Subcutaneous adipose tissue (tissue), 4 donors: ENCODE measurements around the gene TSPAN3. TPM values are rescaled to one million over a fixed set of nuclear protein-coding genes. Genes with fewer than 3 reads are reported as not detected.

ENCODE experiments used
- total RNA-seq, 4 donors: library from RNA; depleted of rRNA; stranded (reverse); fragments of >200 nt; gene quantifications; one replicate each; pipeline ENCODE4 v1.1.0, GENCODE V29; 2016
- TF ChIP-seq, protein P1 (sequence below): fragments of 450-650 bp; IDR thresholded peaks from one replicate; pipeline ENCODE4 v1.5.1; 2016; ENCODE audit warnings: low read depth, mild to moderate bottlenecking, control low read depth, antibody characterized with exemption, moderate library complexity

TSPAN3 gene
- total RNA-seq, 4 donors from 2014 or later = 274 to 484 (median 372) TPM

DNA sequence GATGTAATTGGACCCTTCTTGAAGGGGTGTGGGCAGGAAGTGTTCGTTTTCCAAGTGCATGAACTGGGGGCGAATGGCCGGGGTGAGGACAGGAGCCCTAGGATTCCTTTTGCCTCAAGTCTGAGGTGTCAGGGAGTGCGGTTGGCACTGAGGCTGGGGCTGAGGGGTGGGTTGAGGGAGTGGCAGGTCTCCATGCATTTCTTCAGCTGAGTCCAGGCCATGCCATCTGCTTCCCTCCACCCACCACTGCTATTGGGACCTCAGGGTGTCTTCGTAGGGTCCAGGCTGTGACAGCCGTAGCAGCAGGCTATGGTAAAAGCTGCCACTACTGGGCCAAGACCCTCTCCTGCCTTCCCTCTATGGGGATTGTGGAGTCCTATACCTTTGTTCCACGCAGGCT lies 25.6 kb upstream of the TSPAN3 start:
- TF ChIP-seq, protein P1, sequence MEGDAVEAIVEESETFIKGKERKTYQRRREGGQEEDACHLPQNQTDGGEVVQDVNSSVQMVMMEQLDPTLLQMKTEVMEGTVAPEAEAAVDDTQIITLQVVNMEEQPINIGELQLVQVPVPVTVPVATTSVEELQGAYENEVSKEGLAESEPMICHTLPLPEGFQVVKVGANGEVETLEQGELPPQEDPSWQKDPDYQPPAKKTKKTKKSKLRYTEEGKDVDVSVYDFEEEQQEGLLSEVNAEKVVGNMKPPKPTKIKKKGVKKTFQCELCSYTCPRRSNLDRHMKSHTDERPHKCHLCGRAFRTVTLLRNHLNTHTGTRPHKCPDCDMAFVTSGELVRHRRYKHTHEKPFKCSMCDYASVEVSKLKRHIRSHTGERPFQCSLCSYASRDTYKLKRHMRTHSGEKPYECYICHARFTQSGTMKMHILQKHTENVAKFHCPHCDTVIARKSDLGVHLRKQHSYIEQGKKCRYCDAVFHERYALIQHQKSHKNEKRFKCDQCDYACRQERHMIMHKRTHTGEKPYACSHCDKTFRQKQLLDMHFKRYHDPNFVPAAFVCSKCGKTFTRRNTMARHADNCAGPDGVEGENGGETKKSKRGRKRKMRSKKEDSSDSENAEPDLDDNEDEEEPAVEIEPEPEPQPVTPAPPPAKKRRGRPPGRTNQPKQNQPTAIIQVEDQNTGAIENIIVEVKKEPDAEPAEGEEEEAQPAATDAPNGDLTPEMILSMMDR = no peak

DNA sequence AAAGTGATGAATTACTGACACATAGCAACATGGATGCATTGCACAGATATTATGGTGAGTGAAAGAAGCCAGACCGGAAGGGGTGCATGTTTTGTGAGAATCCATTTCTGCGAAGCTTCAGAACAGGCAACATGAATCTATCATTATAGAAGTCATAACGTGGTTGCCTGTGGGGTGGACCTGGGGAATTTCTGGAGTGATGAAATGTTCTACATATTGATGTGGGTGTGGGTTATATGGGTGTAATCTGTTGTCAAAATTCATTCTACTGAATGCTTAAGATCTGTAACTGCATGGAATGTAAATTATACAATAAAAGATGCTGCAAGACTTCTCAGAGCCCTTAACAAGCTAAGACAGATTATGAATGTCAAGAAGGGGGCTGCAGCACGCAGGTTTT lies 25.2 kb upstream of the TSPAN3 start:
- TF ChIP-seq, protein P1 = no peak

DNA sequence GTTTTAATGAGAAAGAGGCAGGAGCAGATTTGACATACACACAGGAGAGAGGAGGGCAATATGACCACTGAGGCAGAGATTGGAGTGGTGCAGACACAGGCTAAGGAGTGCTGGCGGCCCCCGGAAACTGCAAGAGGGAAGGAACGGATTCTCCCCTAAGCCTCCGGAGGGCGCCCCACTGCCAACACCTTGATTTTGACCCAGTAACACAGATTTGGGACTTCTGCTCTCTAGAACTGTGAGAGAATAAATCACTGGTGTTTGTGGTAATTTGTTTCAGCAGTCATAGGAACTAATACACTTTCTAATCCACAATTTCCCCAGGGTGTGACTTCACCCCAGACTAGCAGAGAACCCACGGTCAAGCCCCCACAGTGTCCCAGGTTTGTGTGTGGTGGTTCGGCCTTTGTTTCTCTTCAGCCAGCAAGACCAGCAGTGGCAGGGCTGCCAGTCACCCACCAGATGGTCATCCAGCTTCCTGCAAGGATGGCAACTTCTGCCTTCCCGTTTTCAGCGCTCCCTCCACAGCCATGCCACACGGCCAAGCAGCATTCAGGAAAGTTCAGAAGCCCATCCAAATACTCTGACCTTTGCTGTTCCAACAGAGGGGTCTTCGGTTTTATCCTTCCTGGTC lies 23.6 kb upstream of the TSPAN3 start:
- TF ChIP-seq, protein P1 = no peak

DNA sequence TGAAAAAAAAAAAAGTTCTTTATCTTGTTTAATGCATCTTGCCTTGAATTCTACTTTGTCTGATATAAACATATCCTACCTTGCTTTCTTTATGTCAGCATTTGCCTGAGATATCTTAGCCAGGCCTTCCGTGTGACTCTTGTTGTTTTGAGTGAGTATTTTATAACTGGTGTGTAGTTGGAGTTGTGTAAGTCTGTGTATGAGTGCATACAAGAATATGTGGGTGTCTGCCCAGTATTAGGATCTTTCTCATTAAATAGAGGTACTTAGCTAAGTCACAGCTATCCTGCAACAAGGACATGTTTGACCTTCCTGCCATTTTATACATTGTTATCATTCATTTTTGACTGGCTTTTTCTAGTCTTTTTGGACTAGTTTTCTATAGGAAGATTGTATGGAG lies 22.5 kb upstream of the TSPAN3 start:
- TF ChIP-seq, protein P1 = no peak

DNA sequence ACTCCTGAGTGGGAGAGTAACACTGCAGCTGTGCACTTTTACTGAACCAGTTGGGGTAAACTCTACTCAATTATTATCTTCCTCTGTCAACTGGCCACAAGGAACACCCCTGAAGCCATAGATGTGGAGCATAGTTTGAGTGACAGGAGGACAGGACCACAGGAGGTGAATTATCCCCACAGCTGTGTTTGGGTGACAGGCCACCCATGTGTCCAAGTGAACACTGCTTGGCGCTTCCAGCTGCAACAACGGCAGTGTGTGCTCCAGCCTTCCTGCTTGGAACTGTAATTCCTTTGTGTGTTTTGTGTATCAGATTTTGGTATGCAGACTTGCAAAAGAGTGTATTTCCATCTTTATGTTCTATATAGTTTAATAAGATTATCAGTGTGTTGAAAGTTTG lies 20.2 kb upstream of the TSPAN3 start:
- TF ChIP-seq, protein P1 = no peak

DNA sequence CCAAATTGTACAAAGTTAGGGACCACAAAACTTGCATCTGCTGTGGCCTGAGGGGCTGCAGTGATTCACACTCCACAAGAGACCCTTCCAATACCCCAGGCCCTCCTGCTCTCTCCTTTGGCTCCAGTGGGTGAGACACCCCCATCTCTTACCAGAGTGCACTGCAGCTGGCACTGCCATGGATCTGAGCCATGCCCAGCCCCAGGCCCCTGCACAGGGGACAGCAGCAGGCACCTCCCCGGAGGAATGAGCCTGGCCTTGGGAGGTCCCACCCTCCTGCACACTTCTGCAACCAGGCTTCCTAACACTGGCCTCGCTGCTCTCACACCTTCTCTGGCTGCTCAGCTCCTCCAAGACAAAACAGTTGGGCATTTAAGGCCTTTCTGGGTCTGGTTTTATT lies 16.3 kb upstream of the TSPAN3 start:
- TF ChIP-seq, protein P1 = no peak

DNA sequence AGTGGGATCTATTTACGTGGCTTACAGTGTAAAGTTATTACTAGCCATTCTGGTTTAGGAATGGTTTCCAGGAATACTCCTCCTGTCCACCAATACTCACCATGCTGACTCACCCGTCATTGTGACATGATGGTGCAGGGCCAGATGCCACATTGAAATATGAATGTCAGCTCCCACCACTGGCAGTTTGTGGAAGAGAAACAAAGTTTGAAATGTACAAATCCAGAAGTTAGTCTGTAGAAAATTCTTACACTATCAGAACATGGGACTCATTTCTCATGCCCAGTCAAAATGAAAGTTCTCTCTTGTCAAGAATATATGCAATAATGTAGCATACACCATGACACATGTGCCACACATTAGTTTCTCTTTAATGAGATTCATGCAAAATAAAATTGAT lies 14.4 kb upstream of the TSPAN3 start:
- TF ChIP-seq, protein P1 = no peak
